Retinal pigment epithelial cell (primary cell): ENCODE results near the gene ALPL.
"Not testable (repeated sequence)": the region's sequence is repeated elsewhere in the genome, so short reads cannot be mapped to it uniquely, and the experiment has no call there.

Experiments
- DNase-seq: peaks from one replicate; pipeline ENCODE4 v3.0.0-alpha.2; 2010; ENCODE audit warnings: low read depth
- H3K4me3 ChIP-seq: 2 replicates; pipeline ENCODE4 v1.5.1; 2011; ENCODE audit warnings: mild to moderate bottlenecking, low read length, control low read depth, moderate library complexity
- CTCF ChIP-seq: conservative IDR thresholded peaks from 2 replicates; pipeline ENCODE4 v1.5.1; 2011; ENCODE audit warnings: low read depth, low read length, control low read depth, inconsistent platforms

ALPL gene

GRCh38 chr1:21509351-21510112 is at the start of gene ALPL:
Gene ALPL, plus strand, starts transcription at chr1:21509423. Its CDS starts 44,659 bp downstream, at chr1:21554082.
- DNase-seq, result no peak
- H3K4me3 ChIP-seq, result no peak within 1 kb of the TSS

DNA sequence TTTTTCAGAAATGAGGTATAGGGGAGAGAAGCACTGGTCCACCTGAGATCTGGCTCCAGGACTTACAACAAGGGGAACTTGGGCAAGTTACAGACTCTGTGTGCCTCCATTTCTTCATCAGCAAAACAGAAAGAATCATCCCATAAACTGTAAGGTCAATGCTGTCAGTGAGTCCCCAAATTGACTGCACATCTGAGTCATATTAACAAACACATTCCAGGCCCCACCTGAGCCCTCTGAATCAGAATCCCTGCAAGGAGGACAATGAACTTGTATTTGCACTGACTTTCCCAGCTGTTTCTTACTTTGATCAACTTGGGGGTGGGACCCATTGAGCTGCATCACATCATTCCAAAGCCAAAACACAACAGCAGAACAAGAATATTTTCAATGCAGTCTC is 44.1 kb upstream of the ALPL start:
- not testable (repeated sequence) for H3K4me3 ChIP-seq, DNase-seq

More at GRCh38 chr1:21509351-21510112, at the start of gene ALPL:
- TF ChIP-seq CTCF, result no peak

DNA sequence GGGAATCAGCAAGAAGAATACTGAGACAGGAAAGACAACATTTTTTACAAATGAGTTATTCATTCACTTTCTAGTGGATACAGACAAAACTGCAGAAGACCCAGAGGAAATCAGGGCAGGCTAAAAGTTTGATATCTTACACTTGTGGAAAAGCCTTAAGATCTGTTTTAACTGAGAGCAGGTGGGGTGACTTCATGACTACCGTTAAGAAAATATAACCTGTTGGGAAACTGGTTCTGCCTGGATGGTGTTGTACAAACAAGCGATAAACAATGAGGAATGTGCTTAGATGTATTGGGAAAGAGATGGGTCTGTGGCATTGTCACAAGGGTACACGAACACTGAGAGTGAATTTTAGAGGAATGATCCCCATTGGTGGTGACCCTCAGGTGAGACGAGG is 41.3 kb upstream of the ALPL start:
- H3K4me3 ChIP-seq, DNase-seq: not testable (repeated sequence)

DNA sequence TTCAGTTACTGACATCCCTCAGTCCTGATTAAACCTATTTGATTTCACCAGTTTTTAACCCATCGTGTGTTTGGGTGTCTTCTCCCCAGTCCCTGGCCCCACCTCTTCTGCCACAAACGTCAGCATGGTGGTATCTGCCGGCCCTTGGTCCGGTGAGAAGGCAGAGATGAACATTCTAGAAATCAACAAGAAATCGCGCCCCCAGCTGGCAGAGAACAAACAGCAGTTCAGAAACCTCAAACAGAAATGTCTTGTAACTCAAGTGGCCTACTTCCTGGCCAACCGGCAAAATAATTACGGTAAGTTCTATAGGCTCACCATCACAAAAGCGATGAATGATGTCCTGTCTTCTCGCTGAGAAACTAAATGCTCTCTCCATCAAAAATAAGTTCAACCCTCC is 40.6 kb upstream of the ALPL start:
- H3K4me3 ChIP-seq, result no peak overlapping the region
- no peak for DNase-seq
- peak; percentile 56 for TF ChIP-seq CTCF

GRCh38 chr1:21469581-21469980 is 39.6 kb upstream of the ALPL start:
- no peak for DNase-seq
- TF ChIP-seq CTCF, result no peak
- H3K4me3 ChIP-seq, result no peak overlapping the region

DNA sequence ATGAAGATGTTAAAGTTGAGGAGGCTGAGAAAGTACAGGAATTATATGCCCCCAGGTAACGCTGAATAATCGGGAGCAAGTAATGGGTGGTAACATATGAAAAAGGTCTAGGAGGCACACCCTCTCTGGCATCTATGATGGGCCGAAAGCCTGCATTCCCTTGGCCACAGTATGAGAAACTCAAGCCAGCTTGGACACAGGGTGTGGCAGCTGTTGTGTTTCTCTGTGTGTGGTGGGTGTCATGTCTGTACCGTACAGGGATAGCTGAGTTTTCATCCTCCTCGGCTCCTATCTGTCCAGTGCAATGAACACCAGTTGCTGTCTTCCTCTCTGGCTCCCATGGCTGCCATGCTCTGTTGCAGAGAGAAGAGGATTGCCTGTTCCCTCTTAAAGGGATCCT is 36.4 kb upstream of the ALPL start:
- no peak overlapping the region for H3K4me3 ChIP-seq
- no peak for DNase-seq
- TF ChIP-seq CTCF, result no peak

- DNase-seq, result no peak
- no peak for TF ChIP-seq CTCF
Observed at GRCh38 chr1:21478356-21478755, 30.9 kb upstream of the ALPL start.

GRCh38 chr1:21483881-21484280 is 25.3 kb upstream of the ALPL start:
- DNase-seq, result not testable (repeated sequence)

More at GRCh38 chr1:21478356-21478755, 30.9 kb upstream of the ALPL start:
- no peak overlapping the region for H3K4me3 ChIP-seq

DNA sequence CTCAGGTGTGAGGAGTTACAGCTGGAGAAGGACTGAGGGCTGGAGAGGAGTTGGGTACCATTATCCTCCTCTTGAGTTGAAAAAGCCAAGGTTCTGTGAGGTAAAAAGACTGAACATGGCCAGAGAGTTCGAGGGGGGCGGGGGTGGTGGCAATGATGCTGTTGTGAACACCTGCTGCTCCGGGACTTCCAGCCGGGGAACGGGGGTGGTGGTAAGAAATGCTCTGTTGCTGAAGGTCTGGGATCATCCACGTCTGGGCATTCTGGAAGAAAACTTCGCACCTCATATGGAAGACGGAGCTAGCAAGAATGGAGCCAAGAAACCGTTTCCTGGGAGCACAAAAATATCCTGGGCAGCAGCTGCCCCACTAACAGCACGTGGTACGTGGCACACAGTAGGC is 20.1 kb upstream of the ALPL start:
- DNase-seq, result no peak
- no peak overlapping the region for H3K4me3 ChIP-seq
- TF ChIP-seq CTCF, result no peak

More at GRCh38 chr1:21483881-21484280, 25.3 kb upstream of the ALPL start:
- H3K4me3 ChIP-seq, result not testable (repeated sequence)
